Keratinocyte (primary cell): ENCODE data around the gene KIAA1217. TPM values are rescaled to one million over a fixed set of nuclear protein-coding genes. Genes with fewer than 3 reads are reported as not detected.

ENCODE experiments used
- DNase-seq: peaks from one replicate; pipeline ENCODE4 v3.0.0-alpha.2; 2011; ENCODE audit warnings: low read depth, missing footprints, low spot score
- FAIRE-seq: peaks from 2 replicates; lab custom pipeline; 2011; peaks lifted over from hg19 to GRCh38; lab: Jason Lieb, UNC
- H2AFZ ChIP-seq: 2 replicates; pipeline ENCODE4 v1.6.0; 2012; ENCODE audit warnings: low read length, control low read depth, inconsistent platforms; ENCODE audit not compliant: control insufficient read depth
- H3K27ac ChIP-seq: 2 replicates; pipeline ENCODE4 v1.5.1; 2011; ENCODE audit warnings: low read length; ENCODE audit not compliant: control insufficient read depth, insufficient read depth
- H3K27me3 ChIP-seq: 3 replicates; pipeline ENCODE4 v1.6.0; 2011; ENCODE audit warnings: low read length; ENCODE audit not compliant: control insufficient read depth, insufficient read depth; ENCODE audit errors: extremely low read depth
- H3K36me3 ChIP-seq, 2 experiments: 2 replicates in 1 of 2; 3 replicates in 1 of 2; pipeline ENCODE4 v1.5.1; 2011; ENCODE audit warnings: low read length in 2 of 2, mild to moderate bottlenecking in 1 of 2; ENCODE audit not compliant: control insufficient read depth in 2 of 2, insufficient read depth in 2 of 2; ENCODE audit errors: extremely low read depth in 1 of 2
- H3K4me1 ChIP-seq: 3 replicates; pipeline ENCODE4 v1.5.1; 2011; ENCODE audit warnings: low read length; ENCODE audit not compliant: control insufficient read depth, insufficient read depth; ENCODE audit errors: extremely low read depth
- H3K4me2 ChIP-seq: 3 replicates; pipeline ENCODE4 v1.6.0; 2011; ENCODE audit warnings: low read depth, low read length; ENCODE audit not compliant: control insufficient read depth, insufficient read depth; ENCODE audit errors: extremely low read depth
- H3K4me3 ChIP-seq, 3 experiments: fragments of 200-600 bp in 1 of 3; sonication (generic) in 1 of 3; 2 replicates in 2 of 3; 3 replicates in 1 of 3; pipeline ENCODE4 v1.5.1; 2011 to 2016; ENCODE audit warnings: low read length in 3 of 3, mild to moderate bottlenecking in 3 of 3, control low read depth in 2 of 3, inconsistent platforms in 1 of 3, low read depth in 1 of 3, mixed read lengths in 1 of 3, mixed run types in 1 of 3, moderate library complexity in 1 of 3; ENCODE audit not compliant: control insufficient read depth in 2 of 3, insufficient read depth in 2 of 3; ENCODE audit errors: extremely low read depth in 1 of 3
- H3K79me2 ChIP-seq: 2 replicates; pipeline ENCODE4 v1.6.0; 2012; ENCODE audit warnings: low read length; ENCODE audit not compliant: control insufficient read depth, insufficient read depth
- H3K9ac ChIP-seq: 3 replicates; pipeline ENCODE4 v1.6.0; 2011; ENCODE audit warnings: low read length; ENCODE audit not compliant: control insufficient read depth, insufficient read depth; ENCODE audit errors: extremely low read depth
- H3K9me1 ChIP-seq: 3 replicates; pipeline ENCODE4 v1.6.0; 2011; ENCODE audit warnings: low read length; ENCODE audit not compliant: control insufficient read depth, insufficient read depth; ENCODE audit errors: extremely low read depth
- H3K9me3 ChIP-seq: 2 replicates; pipeline ENCODE4 v1.5.1; 2012; ENCODE audit warnings: low read depth, low read length; ENCODE audit not compliant: control insufficient read depth
- H4K20me1 ChIP-seq: 3 replicates; pipeline ENCODE4 v1.6.0; 2011; ENCODE audit warnings: low read length; ENCODE audit not compliant: control insufficient read depth, insufficient read depth; ENCODE audit errors: extremely low read depth
- CTCF ChIP-seq, 3 experiments: IDR thresholded peaks in 1 of 3; conservative IDR thresholded peaks in 1 of 3; optimal IDR thresholded peaks in 1 of 3; 2 replicates in 2 of 3; 3 replicates in 1 of 3; pipeline versions ENCODE3 to v1.5.1; 2011; ENCODE audit warnings: low read length in 3 of 3, mild to moderate bottlenecking in 3 of 3, moderate library complexity in 2 of 3, control low read depth in 1 of 3, inconsistent platforms in 1 of 3; ENCODE audit not compliant: insufficient read depth in 2 of 3; ENCODE audit errors: extremely low read depth in 1 of 3
- EZH2 ChIP-seq: IDR thresholded peaks from one replicate; pipeline ENCODE4 v1.6.1; 2012; ENCODE audit warnings: inconsistent platforms, mild to moderate bottlenecking, low read length, moderate library complexity
- dilution Hi-C: fragments of 300-500 bp; cut with MboI; formaldehyde crosslinking; loops from one replicate; pipeline ENCODE4 v1.7.0; 2020; ENCODE audit warnings: low sequenced_read_pairs; ENCODE audit not compliant: extremely low pct_ligation_motif_present
- polyA plus RNA-seq, 5 experiments: library from polyadenylated mRNA; depleted of rRNA in 3 of 5; stranded (reverse) in 3 of 5; stranded (forward) in 1 of 5; unstranded in 1 of 5; fragments of >200 nt; gene quantifications; 1 replicate in 1 of 5; 2 replicates in 3 of 5; 3 replicates in 1 of 5; pipeline versions ENCODE4 v1.2.1 to v1.2.3, GENCODE V29; 2011 to 2012; ENCODE audit warnings: missing spikeins in 2 of 5, low read depth in 1 of 5, low replicate concordance in 1 of 5

KIAA1217 gene
- polyA plus RNA-seq, 1 donor (not counting 4 experiments of a cell fraction or from before 2014, with no cell fraction given), result 10.4 TPM

- Histone ChIP-seq H3K4me3 (no peak overlapping the region), H3K36me3 (peaks cover 0 to 2% of the 10 kb centered on the region in 2 experiments), H3K27me3 (no peaks in the 10 kb centered on the region), H3K79me2 (no peaks in the 10 kb centered on the region), H3K9me3 (no peaks in the 10 kb centered on the region), H3K9me1 (no peaks in the 10 kb centered on the region), H3K4me1 (no peaks in the 10 kb centered on the region), H2AFZ (no peak overlapping the region), H4K20me1 (no peaks in the 10 kb centered on the region), H3K9ac (no peak overlapping the region), H3K4me2 (no peak overlapping the region), H3K27ac (no peak overlapping the region)
- dilution Hi-C loops, result no loop called here
- FAIRE-seq (no peak), DNase-seq (no peak)
- no peak for TF ChIP-seq EZH2
- no peak for TF ChIP-seq CTCF (optimal IDR thresholded peaks at IDR 0.05 in 1 of 3, IDR thresholded peaks at IDR 0.05 in 1 of 3, conservative IDR thresholded peaks at IDR 0.05 in 1 of 3; ENCODE audit: extremely low read depth in 1 of 3, insufficient read depth in 2 of 3, low read length in 3 of 3)
Observed at GRCh38 chr10:24370877-24371276, 161.9 kb downstream of the KIAA1217 start.

- dilution Hi-C loops, result no loop called here
- TF ChIP-seq EZH2 (no peak), CTCF (optimal IDR thresholded peaks at IDR 0.05 in 1 of 3, IDR thresholded peaks at IDR 0.05 in 1 of 3, conservative IDR thresholded peaks at IDR 0.05 in 1 of 3; ENCODE audit: extremely low read depth in 1 of 3, insufficient read depth in 2 of 3, low read length in 3 of 3) (no peak)
- Histone ChIP-seq H3K9me1 (no peaks in the 10 kb centered on the region), H4K20me1 (no peaks in the 10 kb centered on the region), H3K4me3 (no peak overlapping the region), H3K9me3 (no peaks in the 10 kb centered on the region), H3K27ac (no peak overlapping the region), H3K27me3 (no peaks in the 10 kb centered on the region), H3K4me1 (no peaks in the 10 kb centered on the region), H2AFZ (no peak overlapping the region), H3K36me3 (peaks cover 0 to 2% of the 10 kb centered on the region in 2 experiments), H3K9ac (no peak overlapping the region), H3K79me2 (no peaks in the 10 kb centered on the region), H3K4me2 (no peak overlapping the region)
- FAIRE-seq (no peak), DNase-seq (no peak)
Observed at GRCh38 chr10:24371396-24371795, 162.5 kb downstream of the KIAA1217 start.
